WERI-Rb-1 (cell line): ENCODE results near the gene SMC4.
A peak's percentile ranks its signal among the peaks of the same experiment; 100 is the strongest.

ENCODE experiments used
- DNase-seq: peaks from one replicate; pipeline ENCODE4 v3.0.0-alpha.2; 2020
- H3K27ac ChIP-seq: fragments of 250-450 bp; sonication (Bioruptor Pico); 2 replicates; pipeline ENCODE4 v1.5.1; 2020; ENCODE audit warnings: mild to moderate bottlenecking, moderate library complexity
- H3K27me3 ChIP-seq: fragments of 250-450 bp; sonication (Bioruptor Pico); 2 replicates; pipeline ENCODE4 v1.5.1; 2021; ENCODE audit warnings: mild to moderate bottlenecking, low read depth, moderate library complexity; ENCODE audit not compliant: insufficient read depth, severe bottlenecking
- H3K36me3 ChIP-seq: fragments of 250-450 bp; sonication (Bioruptor Pico); 2 replicates; pipeline ENCODE4 v1.5.1; 2020; ENCODE audit warnings: mild to moderate bottlenecking, moderate library complexity
- H3K4me3 ChIP-seq: 2 replicates; pipeline ENCODE4 v1.5.1; 2011; ENCODE audit warnings: low read depth, mild to moderate bottlenecking, control low read depth, low read length
- H3K9me3 ChIP-seq: fragments of 250-450 bp; sonication (Bioruptor Pico); 2 replicates; pipeline ENCODE4 v1.5.1; 2021; ENCODE audit warnings: mild to moderate bottlenecking, moderate library complexity; ENCODE audit not compliant: severe bottlenecking
- CTCF ChIP-seq: IDR thresholded peaks from 2 replicates; pipeline ENCODE4 v1.5.1; 2011; ENCODE audit warnings: low read depth, mild to moderate bottlenecking, control low read depth, inconsistent platforms, low read length

Gene SMC4

GRCh38 chr3:160400030-160400701, 716 bp downstream of the SMC4 start:
- peak; percentile 22 for DNase-seq
- TF ChIP-seq CTCF = no peak
- Histone ChIP-seq H3K36me3 (peaks cover 52% of the 10 kb centered on the region), H3K9me3 (no peaks in the 10 kb centered on the region), H3K4me3 (peak overlapping the region; percentile 87), H3K27ac (peak overlapping the region; percentile 98), H3K27me3 (no peaks in the 10 kb centered on the region)

- peaks cover 58% of the 10 kb centered on the region for H3K36me3 ChIP-seq
- peak; percentile 19 for DNase-seq
- H3K27ac ChIP-seq = peak overlapping the region; percentile 98
- peak overlapping the region; percentile 87 for H3K4me3 ChIP-seq
- no peaks in the 10 kb centered on the region for H3K27me3 ChIP-seq
- no peak for TF ChIP-seq CTCF
- no peaks in the 10 kb centered on the region for H3K9me3 ChIP-seq
These were observed 1.3 kb downstream of the SMC4 start for GRCh38 chr3:160400702-160401150.

- Histone ChIP-seq H3K27ac (peak overlapping the region; percentile 98), H3K9me3 (no peaks in the 10 kb centered on the region), H3K4me3 (peak overlapping the region; percentile 87), H3K27me3 (no peaks in the 10 kb centered on the region), H3K36me3 (peaks cover 66% of the 10 kb centered on the region)
- DNase-seq = no peak
- TF ChIP-seq CTCF = no peak
These were observed 2.0 kb downstream of the SMC4 start for GRCh38 chr3:160401291-160402095.

GRCh38 chr3:160402221-160403027, 3.0 kb downstream of the SMC4 start:
- H3K36me3 ChIP-seq = peaks cover 75% of the 10 kb centered on the region
- H3K27ac ChIP-seq = peak overlapping the region; percentile 98
- TF ChIP-seq CTCF = no peak
- no peak for DNase-seq
- H3K4me3 ChIP-seq = peak overlapping the region; percentile 87
- no peaks in the 10 kb centered on the region for H3K9me3 ChIP-seq
- H3K27me3 ChIP-seq = no peaks in the 10 kb centered on the region

- H3K9me3 ChIP-seq = no peaks in the 10 kb centered on the region
- H3K36me3 ChIP-seq = peaks cover 82% of the 10 kb centered on the region
- no peak for DNase-seq
- H3K27ac ChIP-seq = peak overlapping the region; percentile 98; the same call in 1 of the 2 replicates
- no peak for TF ChIP-seq CTCF
- no peaks in the 10 kb centered on the region for H3K27me3 ChIP-seq
- H3K4me3 ChIP-seq = peak overlapping the region; percentile 87
These were observed 3.6 kb downstream of the SMC4 start for GRCh38 chr3:160403028-160403545.
